HG02885 (cell line): Measurements from ENCODE around the gene TLE5.
"Not testable (repeated sequence)": the region's sequence is repeated elsewhere in the genome, so short reads cannot be mapped to it uniquely, and the experiment has no call there.

ENCODE experiments used
- ATAC-seq: cut with Tn5 transposase; IDR thresholded peaks from one replicate; pipeline ENCODE4 v1.9.1; 2021; ENCODE audit warnings: mild to moderate bottlenecking; ENCODE audit not compliant: unreplicated experiment, poor library complexity

Gene TLE5

DNA sequence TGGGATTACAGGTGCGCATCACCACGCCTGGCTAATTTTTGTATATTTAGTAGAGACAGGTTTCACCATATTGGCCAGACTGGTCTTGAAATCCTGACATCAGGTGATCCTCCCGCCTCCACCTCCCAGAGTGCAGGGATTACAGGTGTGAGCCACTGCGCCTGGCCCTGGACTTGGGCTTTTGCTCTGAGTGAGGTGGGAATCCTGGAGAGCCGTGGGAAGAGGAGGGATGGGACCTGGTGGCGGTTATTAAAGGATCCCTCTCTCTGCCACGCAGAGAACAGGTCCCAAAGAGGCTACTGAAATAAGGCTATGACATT lies 1.7 kb upstream of the TLE5 start:
- no peak for ATAC-seq

DNA sequence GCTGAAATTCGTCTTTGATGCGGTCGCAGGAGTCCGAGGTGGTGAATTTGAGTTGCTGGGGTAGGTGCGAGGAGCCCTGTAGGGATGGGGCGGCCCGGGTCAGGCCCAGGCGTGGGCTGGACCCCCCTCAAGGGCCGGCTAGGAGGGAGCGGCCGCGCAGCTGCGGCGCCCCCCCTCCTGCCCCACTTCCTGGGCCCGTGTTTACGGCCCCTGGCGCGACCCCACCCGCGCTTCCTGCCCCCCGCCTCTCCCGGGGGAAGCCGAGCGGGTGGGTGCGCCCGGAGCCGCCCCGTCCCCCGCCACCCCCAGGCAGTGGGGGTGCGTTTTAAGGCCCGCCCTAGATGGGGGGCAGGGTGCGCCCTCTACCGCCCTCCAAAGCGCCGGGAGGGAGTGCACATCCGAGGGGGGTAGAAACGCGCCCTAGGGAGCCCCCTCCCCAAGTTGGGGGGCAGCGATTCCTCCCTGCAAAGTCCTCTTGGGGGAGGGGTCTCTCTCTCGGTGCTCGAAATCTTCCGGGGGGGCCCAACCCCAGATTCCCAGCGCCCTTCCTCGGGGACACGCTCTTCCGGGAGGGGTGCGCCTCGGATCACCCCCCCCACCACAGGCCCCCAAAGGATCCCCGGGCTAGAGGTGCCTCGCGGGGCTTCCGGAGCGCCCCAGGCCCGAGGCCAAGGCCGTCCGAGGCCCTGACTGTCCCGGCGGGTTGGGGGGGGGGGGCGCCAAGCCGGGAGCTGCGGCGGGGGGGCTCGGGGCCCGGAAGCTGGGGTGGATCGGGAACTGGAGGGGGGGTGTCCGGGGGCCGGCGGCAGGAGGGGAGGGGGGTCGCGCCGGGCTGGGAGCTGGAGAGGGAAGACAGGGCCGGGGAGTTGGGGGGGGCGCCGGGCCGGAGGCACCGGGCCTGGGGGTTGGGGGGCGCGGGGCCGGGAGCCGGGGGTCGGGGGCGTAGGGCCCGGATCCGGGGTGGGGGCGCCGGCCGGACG lies 823 bp downstream of the TLE5 start:
- ATAC-seq: peak; percentile 39

DNA sequence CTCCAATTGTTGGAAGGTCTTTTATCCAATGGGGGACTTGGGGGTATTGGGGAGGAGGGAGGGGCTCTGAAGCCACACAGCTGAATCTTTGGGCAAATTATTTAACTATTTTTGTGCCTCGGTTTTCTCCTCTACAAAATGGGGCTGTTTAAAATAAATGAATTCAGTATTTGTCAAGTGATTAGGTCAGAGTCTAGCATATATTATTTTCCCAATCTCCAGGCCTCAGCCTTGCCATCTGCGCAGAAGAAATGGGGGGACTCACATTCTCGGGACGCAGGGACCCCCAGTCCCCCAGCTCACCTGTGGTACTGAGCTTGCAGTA lies 1.5 kb downstream of the TLE5 start:
- ATAC-seq: no peak

DNA sequence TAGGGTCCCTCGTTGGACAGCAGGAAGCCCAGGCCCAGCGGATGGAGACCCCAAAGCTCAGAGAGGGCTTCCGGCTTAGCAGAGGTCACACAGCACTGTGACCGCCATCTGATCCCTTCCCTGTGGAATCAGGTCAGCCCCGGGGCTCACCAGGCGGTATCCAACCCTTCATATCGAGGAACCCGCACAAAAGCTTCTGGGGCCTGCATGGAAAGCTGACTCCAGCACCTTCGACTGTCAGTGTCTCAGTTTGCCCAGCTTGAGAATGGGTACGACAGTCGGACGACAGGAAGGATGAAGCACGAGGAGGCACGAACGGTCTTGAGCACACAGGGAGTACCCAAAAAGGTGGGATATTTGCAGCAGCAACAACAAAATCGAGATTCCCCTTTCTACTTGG lies 2.6 kb downstream of the TLE5 start:
- ATAC-seq: no peak

DNA sequence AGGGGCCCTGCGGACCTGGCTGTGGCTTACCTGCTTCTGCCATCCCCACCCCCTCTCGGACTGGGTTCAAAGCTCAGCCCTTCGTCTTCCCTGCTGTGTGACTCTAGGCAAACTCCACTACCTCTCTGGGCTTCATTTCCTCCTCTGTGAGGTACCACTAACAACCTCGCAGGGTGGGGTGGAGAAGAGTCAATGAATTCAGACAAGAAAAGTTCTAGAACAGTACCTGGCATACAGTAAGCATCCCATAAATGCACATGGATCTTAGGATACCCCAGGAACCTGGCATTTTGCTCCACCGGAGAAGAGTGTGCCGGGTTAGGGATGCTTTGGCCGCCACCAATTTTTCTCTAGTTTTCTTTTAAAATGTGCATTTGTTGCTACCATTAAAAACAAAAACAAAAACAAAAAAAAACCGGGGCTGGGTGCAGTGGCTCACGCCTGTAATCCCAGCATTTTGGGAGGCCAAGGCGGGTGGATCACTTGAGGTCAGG lies 3.4 kb downstream of the TLE5 start:
- ATAC-seq: no peak

DNA sequence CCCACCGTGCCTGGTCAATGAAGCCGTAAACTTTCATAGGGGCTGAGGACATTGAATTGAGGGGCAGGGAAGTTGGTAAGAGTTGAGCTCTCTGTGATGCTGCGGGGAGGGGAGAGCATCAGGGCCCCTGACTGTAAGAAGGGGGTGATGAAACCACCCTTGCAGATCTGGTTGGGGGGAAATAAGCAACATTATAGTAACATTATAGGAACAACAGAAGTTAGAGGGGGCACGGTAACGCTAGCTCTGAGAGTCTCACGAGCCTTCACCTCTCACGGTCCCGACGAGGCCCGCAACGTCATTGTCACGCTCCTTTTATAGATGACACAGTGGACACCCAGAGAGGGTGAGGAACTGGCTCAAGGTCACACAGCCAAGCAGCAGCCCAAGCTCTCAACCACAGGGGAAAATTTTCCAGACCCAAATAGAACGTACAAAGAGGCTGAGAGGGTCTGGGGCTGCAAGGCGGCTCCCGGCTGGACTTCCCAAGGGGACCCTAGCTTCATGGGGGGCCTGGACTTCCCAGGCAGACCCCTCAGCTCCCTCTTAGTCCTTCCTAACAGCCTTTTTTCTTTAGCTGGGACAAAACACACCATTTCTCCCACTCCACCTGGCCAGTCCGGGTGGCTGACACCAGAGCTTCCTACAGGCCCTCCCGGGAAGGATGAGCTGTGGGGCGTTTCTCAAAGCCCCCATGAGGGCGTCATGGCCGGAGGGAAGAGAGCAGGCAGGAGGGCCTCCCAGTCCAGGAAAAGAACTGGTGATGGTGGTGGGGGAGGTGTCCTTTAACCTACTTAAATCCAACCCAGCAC lies 4.1 kb downstream of the TLE5 start:
- no peak for ATAC-seq

DNA sequence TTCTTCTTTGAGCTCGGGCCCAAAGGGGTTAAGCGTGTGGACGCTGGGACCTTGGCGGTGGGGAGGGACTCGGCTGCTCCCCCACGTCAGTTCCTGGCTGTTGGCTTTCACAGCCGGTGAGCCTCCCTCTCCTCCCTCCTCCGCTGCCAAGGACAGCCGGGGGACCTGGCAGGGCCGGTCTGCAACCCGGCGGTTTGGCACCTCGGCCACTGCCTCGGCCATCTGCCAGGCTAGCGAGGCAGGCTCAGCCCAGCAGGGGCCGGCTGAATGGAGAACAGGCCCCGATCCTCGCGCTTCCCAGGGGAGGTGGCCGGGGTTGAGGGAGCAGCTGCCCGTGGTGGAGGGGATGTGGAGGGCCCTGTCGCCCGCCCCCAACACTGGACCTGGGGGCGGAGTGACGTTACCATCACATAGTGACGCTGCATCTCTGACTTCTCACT lies 5.0 kb downstream of the TLE5 start:
- no peak for ATAC-seq

DNA sequence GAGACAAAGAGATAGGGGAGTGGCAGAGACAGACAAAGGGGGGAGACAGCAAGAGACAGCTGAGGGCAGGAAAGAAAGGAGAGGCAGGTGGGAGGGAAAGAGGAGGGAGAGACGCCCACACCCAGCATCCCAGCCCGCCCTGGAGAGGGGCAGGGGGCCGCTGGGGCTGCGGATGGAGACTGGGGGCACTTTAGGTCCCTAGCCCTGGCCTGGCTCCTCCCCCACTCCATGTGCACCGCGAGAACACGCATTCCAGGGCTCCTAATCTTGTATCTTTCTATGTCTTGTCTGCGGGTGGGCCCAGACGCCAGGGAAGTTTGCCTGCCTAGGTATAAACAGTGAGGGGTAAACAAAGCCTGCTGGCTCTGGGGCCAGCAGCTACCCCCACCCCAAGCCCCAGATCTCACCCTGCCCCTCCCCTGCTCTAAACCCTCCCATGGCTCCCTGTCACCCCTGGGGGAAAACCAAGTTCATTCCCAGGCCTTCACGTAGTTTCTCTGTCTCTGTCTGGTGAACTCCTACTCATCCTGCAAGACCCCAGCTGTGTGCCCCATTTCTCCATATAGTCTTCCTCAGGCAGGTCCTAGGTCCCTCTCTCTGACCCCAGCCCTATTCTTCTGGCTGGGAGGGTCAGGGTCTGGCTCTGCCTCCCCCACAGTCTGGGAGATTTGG lies 5.7 kb downstream of the TLE5 start:
- no peak for ATAC-seq

DNA sequence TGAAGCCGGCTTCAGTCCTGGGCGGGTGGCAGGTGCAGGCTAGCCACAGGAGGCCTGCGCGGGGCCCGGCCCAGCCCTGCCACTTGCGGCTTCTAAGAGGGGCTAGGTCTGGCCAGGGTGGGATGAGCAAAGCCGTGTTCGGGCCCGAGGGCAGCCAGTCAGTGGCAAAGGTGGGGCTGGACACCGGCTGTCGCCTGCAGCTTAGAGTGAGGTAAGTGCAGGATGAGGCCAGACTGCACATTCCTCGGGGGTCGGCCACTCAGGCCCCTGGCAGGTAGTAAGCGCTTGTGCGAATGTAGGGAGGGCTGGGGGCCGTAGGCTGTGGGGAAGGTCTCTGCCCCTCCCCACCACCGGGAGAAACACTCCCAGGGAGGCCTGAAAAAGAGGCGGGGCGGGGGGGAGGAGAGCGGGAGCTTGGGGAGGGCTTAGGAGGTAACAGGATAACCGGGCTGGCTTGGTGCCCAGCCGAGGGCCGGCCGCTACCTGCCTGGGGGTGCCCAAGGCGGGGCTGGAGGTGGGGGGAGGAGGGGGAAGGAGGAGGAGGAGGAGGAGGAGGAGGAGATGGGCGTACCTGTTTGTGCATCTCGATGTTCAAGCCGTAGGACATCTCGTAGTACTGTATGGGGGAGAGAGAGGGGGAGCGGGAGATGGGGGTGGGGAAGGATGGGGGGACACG lies 6.4 kb downstream of the TLE5 start:
- ATAC-seq: no peak

DNA sequence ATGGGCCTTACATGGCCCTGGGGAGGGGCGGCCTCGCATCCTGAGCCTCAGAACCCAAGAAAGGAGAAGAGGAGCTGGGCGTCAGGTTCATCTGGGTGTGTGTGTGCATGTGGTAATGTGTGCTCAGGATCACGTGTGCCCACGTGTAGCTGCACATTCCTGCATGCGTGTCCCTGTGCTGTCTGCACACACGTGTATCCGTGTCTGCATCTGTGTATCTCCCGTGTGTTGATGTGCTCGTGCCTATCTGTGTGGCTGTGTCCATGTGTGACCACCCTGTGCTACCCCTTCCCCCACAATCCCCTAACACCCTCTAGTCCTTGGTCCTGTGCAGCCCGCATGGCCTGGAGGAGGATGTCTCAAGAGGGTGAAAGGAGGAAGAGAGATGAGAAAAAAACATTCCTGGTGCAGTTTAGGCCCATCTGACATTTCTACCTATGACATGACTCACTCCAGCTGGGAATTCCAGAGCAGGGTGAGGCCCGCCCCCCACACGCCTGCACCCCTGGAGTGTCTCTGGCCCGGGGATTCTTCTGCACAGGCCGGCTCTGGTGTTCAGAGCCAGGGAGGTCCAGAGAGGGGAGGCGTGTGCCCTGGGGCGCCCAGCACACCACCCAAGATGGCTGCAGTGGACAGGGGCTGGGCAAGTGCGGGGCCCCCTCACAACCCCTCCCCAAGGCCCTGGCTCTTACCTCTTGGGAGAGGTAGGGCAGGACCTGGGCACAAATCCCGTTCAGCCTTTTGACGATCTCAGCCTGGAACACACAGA lies 7.1 kb downstream of the TLE5 start:
- no peak for ATAC-seq

DNA sequence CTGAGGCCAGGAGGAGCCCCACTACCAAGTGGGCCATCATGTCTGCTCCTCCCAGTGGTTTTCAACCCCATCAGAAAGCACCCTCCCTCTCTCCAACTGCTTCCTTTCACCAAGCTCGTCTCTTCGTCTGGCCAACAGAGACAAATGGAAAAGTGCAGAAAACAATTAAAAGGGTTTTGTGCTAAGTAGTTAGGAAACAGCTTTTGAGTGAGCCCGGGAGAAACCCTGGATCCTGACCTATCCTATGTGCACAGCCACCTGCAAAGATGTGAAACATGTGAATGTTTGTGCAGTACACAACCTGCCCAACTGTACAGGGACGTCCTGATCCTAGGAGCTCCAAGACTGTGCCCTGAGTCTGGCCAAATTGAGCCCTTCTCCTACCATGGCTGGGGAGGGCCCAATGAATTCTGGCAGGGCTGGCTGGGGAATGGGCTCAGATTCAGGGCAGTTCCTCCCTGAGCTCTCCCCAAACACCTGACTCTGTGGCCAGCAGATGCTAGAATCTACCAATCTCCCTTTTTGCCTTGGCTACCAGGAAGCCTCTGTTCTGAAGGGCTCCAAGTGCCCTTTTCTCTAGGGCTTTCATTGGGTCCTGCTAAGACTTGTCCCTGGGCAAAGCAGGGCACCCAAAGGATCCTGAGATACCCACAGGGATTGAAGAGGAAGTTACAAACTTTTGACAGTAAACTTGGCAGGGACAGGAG lies 7.9 kb downstream of the TLE5 start:
- no peak for ATAC-seq

DNA sequence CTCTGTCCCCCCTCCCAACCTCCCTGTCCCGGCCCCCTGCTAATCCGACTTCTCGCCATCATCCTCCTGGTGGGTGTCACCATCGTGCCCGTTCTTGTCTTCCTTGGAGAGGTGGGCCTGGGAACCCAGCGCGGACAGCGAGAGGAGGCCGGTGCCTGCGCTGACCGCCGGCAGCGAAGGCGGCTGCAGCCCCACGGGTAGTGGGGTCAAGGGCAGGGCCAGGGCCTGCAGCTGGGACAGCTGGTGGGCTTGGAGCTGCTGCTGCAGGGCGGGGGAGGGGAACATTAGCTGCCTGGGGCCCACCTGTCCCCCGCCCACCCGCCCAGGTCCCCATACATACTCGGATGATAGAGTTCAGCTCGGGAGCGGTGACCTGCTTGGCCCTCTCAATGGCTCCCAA lies 8.5 kb downstream of the TLE5 start:
- no peak for ATAC-seq

DNA sequence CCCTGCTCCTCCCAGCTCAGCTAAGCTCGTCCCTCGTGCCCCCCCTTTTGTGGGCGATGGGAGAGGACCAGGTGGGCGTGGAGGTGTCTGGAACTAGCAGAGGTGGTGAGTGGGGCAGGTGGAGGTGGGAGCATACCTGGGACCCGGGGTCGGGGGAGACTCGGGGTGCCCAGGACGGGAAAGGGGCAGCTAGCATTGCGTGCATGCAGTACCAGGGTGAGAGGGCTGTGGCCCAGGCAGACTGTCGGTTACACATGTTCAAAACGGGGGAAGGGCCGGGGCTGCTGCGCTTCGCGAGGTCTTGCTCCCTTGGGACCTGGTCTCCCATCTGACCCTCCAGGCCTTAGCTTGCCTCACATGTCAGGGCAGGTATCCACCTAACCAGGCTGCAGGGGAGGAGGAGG lies 9.1 kb downstream of the TLE5 start:
- ATAC-seq: no peak

DNA sequence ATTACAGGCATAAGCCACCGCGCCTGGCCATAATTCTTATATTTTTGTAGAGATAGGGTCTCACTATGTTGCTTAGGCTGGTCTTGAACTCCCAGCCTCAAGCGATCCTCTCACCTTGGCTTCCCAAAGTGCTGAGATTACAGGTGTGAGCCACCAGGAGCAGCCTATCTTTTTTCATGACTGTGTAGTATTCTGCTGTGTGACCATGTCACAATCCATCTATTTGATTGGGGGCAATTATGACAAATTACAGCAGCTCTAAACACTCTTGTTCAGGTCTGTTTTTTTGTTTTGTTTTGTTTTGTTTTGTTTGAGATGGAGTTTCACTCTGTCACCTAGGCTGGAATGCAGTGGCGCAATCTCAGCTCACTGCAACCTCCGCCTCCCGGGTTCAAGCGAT lies 12.3 kb downstream of the TLE5 start:
- ATAC-seq: not testable (repeated sequence)

DNA sequence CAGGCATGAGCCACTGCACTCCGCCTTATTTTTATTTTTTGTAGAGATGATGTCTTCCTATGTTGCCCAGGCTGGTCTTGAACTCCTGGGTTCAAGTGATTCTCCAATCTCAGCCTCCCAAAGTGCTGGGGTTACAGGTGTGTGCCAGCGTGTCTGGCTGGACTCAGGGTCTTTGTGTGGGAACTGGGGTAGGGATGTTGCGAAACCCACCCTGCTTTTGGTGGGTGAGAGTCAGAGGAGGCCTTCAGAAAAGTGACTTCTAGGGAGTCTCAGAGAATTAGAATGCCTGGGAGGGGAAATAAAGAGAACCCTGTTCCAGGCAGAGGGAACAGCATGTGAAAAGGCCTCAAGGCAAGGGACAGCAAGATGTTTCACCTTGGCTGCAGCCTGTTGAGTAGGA lies 13.2 kb downstream of the TLE5 start:
- ATAC-seq: no peak

DNA sequence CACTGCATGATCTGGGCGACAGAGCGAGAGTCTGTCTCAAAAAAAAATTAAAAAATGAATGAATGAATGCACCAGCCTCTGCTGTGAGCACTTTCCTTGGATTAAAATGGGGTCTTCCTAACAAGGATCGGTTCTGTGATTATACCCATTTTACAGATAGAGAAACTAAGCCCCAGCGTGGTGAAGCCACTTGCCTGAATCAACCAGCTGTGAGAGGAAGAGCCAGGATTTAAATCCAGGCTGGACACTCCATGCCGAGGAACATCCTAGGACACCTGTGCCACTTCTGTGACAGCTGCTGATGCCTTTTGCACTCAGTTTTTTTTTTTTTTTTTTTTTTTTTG lies 14.1 kb downstream of the TLE5 start:
- no peak for ATAC-seq

DNA sequence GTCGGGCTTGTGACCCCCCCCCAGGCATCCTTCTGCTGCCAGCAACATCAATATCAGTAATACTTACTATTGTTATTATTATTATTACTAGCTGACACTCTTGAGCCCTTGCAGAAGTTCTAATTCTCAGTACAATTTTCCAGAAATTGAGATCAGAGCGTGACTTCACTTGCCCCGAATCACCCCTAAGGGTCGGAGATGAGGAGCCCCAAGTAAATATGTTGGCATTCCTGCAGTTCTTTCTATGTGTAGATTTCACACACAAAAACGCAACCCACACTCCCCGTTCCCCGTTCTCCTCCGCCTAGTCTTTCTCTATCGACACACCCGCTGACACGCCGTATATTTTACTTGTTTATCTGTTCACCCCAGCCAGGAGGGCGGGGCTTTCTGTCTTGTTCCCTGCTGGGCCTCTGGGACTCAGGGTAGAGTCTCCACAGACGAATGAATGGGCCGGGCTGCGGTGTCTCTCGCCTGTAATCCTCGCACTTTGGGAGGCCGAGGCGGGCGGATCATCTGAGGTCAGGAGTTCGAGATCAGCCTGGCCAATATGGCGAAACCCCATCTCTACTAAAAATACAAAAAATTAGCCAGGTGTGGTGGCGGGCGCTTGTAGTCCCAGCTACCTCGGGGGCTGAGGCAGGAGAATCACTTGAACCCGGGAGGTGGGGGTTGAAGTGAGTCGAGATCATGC lies 14.7 kb downstream of the TLE5 start:
- ATAC-seq: no peak

DNA sequence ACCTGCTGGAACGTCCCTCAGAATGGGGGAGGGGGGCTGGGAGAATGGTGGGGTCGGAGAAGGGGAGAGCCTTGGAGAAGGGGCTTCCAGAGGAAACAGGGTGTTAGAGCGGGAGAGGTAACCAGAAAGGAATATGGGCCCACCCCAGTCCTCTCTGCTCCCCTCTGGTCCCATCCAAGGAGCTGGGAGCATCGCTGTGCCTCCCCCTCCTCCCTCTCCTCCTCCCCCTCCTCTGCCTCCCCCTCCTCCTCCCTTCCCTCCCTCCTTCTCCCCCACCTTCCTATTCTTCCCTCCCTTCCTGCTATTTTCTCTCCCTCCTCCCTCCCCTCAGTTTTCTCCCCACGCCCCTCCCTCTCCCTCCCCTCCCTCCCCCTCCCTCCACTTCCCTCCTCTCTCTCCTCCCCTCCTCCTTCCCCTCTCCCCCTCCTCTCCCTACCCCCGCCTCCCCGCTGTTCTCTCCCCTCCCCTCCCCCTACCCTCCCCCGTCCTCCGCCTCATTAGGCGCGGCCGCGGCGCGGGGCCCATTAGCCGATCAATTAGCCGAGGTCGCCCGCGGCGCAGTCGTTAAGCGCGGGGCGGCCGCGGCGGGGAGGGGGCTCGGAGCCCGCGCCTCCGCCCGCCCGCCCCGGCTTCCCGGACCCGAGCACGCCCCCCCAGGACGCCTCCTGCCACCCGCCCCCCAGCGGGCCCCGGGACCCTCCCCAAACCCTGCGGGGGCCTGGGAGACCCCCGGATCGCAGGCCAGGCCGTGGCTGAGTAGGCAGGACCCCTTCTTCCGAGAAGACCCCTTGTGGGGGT lies 15.4 kb downstream of the TLE5 start:
- ATAC-seq: no peak
